Endodermal cell (in vitro differentiated cells): Measurements from ENCODE around the gene KRTAP1-3. TPM values are rescaled to one million over a fixed set of nuclear protein-coding genes. Genes with fewer than 3 reads are reported as not detected.
"Not testable (repeated sequence)": the region's sequence is repeated elsewhere in the genome, so short reads cannot be mapped to it uniquely, and the experiment has no call there.

Experiments
- DNase-seq: peaks from one replicate; pipeline ENCODE4 v3.0.0-alpha.2; 2017
- H3K27ac ChIP-seq: 2 replicates; pipeline ENCODE4 v1.5.1; 2013; ENCODE audit warnings: mild to moderate bottlenecking, low read depth, low read length, moderate library complexity
- H3K27me3 ChIP-seq: 2 replicates; pipeline ENCODE4 v1.6.1; 2013; ENCODE audit warnings: mild to moderate bottlenecking, low read length, moderate library complexity; ENCODE audit not compliant: insufficient read depth, control insufficient read depth, poor library complexity, severe bottlenecking
- H3K36me3 ChIP-seq: 2 replicates; pipeline ENCODE4 v1.7.0; 2013; ENCODE audit warnings: mild to moderate bottlenecking, low read length, moderate library complexity; ENCODE audit not compliant: control insufficient read depth, insufficient read depth
- H3K4me1 ChIP-seq: one replicate; pipeline ENCODE4 v1.7.0; 2013; ENCODE audit warnings: low read length; ENCODE audit not compliant: control insufficient read depth, insufficient read depth
- H3K4me3 ChIP-seq: 2 replicates; pipeline ENCODE4 v1.5.1; 2013; ENCODE audit warnings: mild to moderate bottlenecking, low read length, moderate library complexity
- H3K9ac ChIP-seq: 2 replicates; pipeline ENCODE4 v1.6.1; 2013; ENCODE audit warnings: mild to moderate bottlenecking, low read length, moderate library complexity; ENCODE audit not compliant: poor library complexity, severe bottlenecking; ENCODE audit errors: extremely low read depth
- H3K9me3 ChIP-seq: 2 replicates; pipeline ENCODE4 v1.6.1; 2013; ENCODE audit warnings: mild to moderate bottlenecking, low read length, moderate library complexity; ENCODE audit not compliant: control insufficient read depth
- H3K27ac Mint-ChIP-seq: 2 replicates; pipeline ENCODE4 v1.8.0; 2020; ENCODE audit warnings: mixed read lengths
- H3K27me3 Mint-ChIP-seq: 2 replicates; pipeline ENCODE4 v1.8.0; 2021; ENCODE audit warnings: mild to moderate bottlenecking, mixed read lengths; ENCODE audit not compliant: insufficient read depth
- H3K36me3 Mint-ChIP-seq: 2 replicates; pipeline ENCODE4 v1.8.0; 2020; ENCODE audit warnings: low read depth, mixed read lengths
- H3K4me1 Mint-ChIP-seq: 2 replicates; pipeline ENCODE4 v1.8.0; 2020; ENCODE audit warnings: mixed read lengths
- H3K4me3 Mint-ChIP-seq: 2 replicates; pipeline ENCODE4 v1.8.0; 2020; ENCODE audit warnings: mild to moderate bottlenecking, moderate library complexity, mixed read lengths
- H3K9me3 Mint-ChIP-seq: 2 replicates; pipeline ENCODE4 v1.8.0; 2020; ENCODE audit warnings: mild to moderate bottlenecking, mixed read lengths
- WGBS, 2 experiments: methylation state at CpG; one replicate each; pipeline versions ENCODE4 v1.1.5 to v1.1.7; 2013; ENCODE audit warnings: missing lambda C conversion rate in 2 of 2, mixed read lengths in 1 of 2; ENCODE audit not compliant: insufficient coverage in 1 of 2, insufficient read length in 1 of 2; 5-methylcytosine and 5-hydroxymethylcytosine counted together
- total RNA-seq, 2 donors: library from RNA; stranded (reverse); fragmentation: NEBNext Ultra II Directional in 1 of 2; extraction: Animal tissue kit (Norgen Biotek cat#: 25700) in 1 of 2; gene quantifications; 2 replicates in 1 of 2; 3 replicates in 1 of 2; pipeline ENCODE4 v1.2.1, GENCODE V29; 2021
- TF ChIP-seq, protein P1 (sequence below): fragments of 200-600 bp; sonication (generic); conservative IDR thresholded peaks from 2 replicates; pipeline ENCODE4 v1.5.0; 2021; ENCODE audit warnings: antibody characterized with exemption, mild to moderate bottlenecking

Gene KRTAP1-3
- total RNA-seq, 2 donors from 2014 or later, result not detected

DNA sequence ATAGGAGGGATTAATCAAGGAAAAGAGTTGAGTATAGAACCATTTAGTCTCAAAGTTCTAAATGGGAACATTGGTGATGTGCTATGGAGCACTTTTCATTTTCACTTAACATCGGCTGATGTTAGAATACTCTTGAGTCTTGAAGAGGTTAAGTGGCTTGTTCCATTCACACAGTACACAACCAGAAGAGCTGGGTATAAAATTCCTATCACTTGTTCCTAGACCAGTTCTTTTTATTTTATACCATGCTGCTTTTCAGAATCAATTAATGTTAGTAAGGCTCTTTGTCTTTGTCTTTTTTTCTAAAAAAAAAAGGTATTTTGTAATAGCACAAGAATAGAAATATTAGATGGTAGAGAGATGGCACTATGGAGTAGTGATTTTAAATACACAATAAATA is 8.3 kb upstream of the KRTAP1-3 start:
- Mint-ChIP-seq H3K4me1 (peaks cover 4% of the 10 kb centered on the region), H3K4me3 (no peak overlapping the region), H3K27ac (no peak overlapping the region), H3K9me3 (no peaks in the 10 kb centered on the region), H3K27me3 (no peaks in the 10 kb centered on the region), H3K36me3 (no peaks in the 10 kb centered on the region)
- no peak for DNase-seq
- TF ChIP-seq, protein P1, sequence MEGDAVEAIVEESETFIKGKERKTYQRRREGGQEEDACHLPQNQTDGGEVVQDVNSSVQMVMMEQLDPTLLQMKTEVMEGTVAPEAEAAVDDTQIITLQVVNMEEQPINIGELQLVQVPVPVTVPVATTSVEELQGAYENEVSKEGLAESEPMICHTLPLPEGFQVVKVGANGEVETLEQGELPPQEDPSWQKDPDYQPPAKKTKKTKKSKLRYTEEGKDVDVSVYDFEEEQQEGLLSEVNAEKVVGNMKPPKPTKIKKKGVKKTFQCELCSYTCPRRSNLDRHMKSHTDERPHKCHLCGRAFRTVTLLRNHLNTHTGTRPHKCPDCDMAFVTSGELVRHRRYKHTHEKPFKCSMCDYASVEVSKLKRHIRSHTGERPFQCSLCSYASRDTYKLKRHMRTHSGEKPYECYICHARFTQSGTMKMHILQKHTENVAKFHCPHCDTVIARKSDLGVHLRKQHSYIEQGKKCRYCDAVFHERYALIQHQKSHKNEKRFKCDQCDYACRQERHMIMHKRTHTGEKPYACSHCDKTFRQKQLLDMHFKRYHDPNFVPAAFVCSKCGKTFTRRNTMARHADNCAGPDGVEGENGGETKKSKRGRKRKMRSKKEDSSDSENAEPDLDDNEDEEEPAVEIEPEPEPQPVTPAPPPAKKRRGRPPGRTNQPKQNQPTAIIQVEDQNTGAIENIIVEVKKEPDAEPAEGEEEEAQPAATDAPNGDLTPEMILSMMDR, result no peak
- Histone ChIP-seq H3K4me3 (no peak overlapping the region), H3K9me3 (no peaks in the 10 kb centered on the region), H3K27ac (no peak overlapping the region), H3K36me3 (no peaks in the 10 kb centered on the region), H3K27me3 (no peaks in the 10 kb centered on the region), H3K9ac (no peak overlapping the region), H3K4me1 (no peaks in the 10 kb centered on the region)
- WGBS, 2 experiments, result 100% methylated on average over 1 of the region's 1 CpG; no CpG with 5 or more reads in 1 of the 2 experiments

DNA sequence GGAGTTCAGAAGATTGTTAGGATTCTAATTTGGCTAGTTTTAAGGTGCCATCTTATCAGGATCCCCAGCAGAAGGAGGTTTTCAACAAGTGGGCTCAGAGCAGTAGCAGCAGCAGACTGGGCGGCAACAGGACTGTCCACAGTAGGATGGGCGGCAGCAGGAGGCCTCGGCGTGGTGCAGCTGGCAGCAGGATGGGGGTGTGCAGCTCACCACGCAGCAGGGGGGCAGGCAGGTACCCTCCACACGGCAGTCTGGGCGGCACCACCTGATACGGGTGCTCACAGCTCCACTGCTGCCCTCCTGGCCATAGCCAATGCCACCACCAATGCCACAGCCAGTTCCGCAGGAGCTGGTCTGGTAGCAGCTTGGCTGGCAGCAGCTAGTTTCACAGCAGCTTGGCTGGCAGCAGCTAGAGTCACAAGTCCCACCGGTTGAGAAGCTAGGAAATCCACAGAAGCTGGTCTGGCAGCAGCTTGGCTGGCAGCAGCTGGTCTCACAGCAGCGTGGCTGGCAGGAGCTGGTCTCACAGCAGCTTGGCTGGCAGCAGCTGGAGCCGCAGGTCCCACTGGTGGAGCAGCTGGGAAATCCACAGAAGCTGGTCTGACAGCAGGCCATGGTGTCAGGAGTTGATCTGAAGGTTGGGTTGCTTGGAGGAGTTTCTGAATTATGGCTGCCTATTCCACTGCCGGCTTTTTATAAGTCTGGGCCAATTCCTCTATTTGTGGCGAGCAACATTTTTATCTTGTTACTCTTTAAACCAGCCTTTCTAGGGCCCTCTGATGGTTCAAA is 6.3 kb upstream of the KRTAP1-3 start, which contains the start of gene KRTAP1-1:
KRTAP1-1 (minus strand) TSS at position 668 of the 789 bp plus-strand sequence; CDS start at position 615, 53 bp downstream.
- H3K27me3 Mint-ChIP-seq, H3K4me3 Mint-ChIP-seq, H3K27ac ChIP-seq, H3K9ac ChIP-seq, H3K36me3 Mint-ChIP-seq, DNase-seq, H3K27ac Mint-ChIP-seq, H3K36me3 ChIP-seq, H3K9me3 ChIP-seq, H3K4me1 ChIP-seq, H3K4me3 ChIP-seq, H3K9me3 Mint-ChIP-seq, H3K27me3 ChIP-seq, H3K4me1 Mint-ChIP-seq: not testable (repeated sequence)
- 89 to 92% methylated on average over 4 to 12 of the region's 14 CpGs for WGBS, 2 experiments

DNA sequence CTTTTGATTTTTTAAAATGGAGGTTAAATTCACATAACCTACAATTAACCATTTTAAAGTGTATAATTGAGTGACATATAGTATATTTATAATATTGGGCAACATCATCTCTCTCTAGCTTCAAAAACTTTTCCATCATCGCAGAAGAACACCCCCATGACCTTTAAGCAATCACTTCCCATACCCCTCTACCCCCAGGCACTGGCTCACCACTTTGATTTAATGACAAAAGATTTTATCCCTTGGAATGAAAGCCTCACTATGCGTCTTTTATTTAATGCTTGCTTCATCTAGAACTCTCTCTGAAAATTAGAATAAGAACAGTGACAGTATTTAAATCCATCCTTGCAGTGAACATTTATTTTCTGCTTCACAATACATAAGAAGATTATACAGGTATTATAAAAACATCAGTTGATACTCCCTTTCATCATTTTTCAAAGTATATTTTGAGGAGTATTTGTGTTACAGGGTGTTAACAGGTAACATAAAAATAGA is 3.2 kb upstream of the KRTAP1-3 start:
- no peak for DNase-seq
- no peaks in the 10 kb centered on the region for H3K36me3 Mint-ChIP-seq
- H3K9me3 Mint-ChIP-seq, result no peaks in the 10 kb centered on the region
- H3K4me3 Mint-ChIP-seq, result no peak overlapping the region
- WGBS, 2 experiments, result 82% methylated on average over 2 of the region's 2 CpGs; no CpG with 5 or more reads in 1 of the 2 experiments
- no peak overlapping the region for H3K4me3 ChIP-seq
- no peaks in the 10 kb centered on the region for H3K4me1 ChIP-seq
- H3K27ac ChIP-seq, result no peak overlapping the region
- H3K9ac ChIP-seq, result no peak overlapping the region
- H3K27me3 Mint-ChIP-seq, result no peaks in the 10 kb centered on the region
- no peaks in the 10 kb centered on the region for H3K27me3 ChIP-seq
- H3K4me1 Mint-ChIP-seq, result peaks cover 2% of the 10 kb centered on the region
- no peaks in the 10 kb centered on the region for H3K36me3 ChIP-seq
- no peaks in the 10 kb centered on the region for H3K9me3 ChIP-seq
- H3K27ac Mint-ChIP-seq, result no peak overlapping the region
- TF ChIP-seq, protein P1, result no peak
